ENCODE measurements around the gene CFI. TPM values are rescaled to one million over a fixed set of nuclear protein-coding genes. Genes with fewer than 3 reads are reported as not detected.

CFI gene
- total and polyA plus RNA-seq, 2 of the 8 experiments (the other 6 are each of a cell fraction or from before 2014, with no cell fraction given) = not detected

DNA sequence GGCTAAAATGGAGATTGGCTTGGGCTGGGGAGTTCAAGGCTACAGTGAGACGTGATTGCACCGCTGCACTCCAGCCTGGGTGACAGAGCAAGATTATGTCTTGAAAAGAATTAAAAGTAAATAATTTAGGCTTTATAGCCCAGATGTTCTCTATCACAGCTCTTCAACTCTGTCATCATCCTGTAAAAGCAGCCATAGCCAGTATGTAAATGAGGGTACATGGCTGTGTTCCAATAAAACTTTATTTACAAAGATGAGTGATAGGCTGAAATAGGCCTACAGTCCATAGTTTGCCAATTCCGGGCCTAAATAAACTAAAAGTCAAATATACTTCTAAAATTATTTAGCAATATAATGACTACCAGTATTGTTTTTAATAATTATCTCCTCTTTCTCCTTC lies 35.2 kb upstream of the CFI start:
- FAIRE-seq (no peak), DNase-seq (ENCODE audit: low read depth in 1 of 2, low spot score in 2 of 2) (no peak)
- Histone ChIP-seq H4K91ac (replicated peaks; ENCODE audit: insufficient read length, low read length) (no peak overlapping the region), H2AK5ac (ENCODE audit: low read depth, low read length) (no peak overlapping the region), H3K79me1 (ENCODE audit: low read depth, low read length) (no peaks in the 10 kb centered on the region), H3K4me2 (ENCODE audit: insufficient read depth in 1 of 2, low read depth in 2 of 2, low read length in 2 of 2) (no peak overlapping the region), H3K23me2 (ENCODE audit: low read depth, low read length) (no peaks in the 10 kb centered on the region; the same call in 1 of the 2 replicates), H2BK15ac (ENCODE audit: low read length) (no peak overlapping the region), H3K79me2 (ENCODE audit: control insufficient read depth in 1 of 2, insufficient read depth in 2 of 2, low read length in 2 of 2) (no peaks in the 10 kb centered on the region), H3K36me3 (ENCODE audit: control insufficient read depth in 2 of 4, insufficient read depth in 4 of 4, low read length in 3 of 4) (no peaks in the 10 kb centered on the region), H2BK5ac (ENCODE audit: low read depth, low read length) (no peak overlapping the region), H2BK120ac (replicated peaks; ENCODE audit: low read depth, low read length) (no peak overlapping the region), H3K27me3 (replicated peaks in 1 of 4; ENCODE audit: control insufficient read depth in 3 of 4, extremely low read depth in 1 of 4, insufficient read depth in 3 of 4, low read length in 3 of 4) (no peaks in the 10 kb centered on the region), H3K4me1 (replicated peaks in 1 of 4; ENCODE audit: control insufficient read depth in 3 of 4, insufficient read depth in 4 of 4, low read length in 3 of 4) (no peaks in the 10 kb centered on the region), H2BK12ac (ENCODE audit: low read depth, low read length) (no peak overlapping the region), H4K5ac (ENCODE audit: insufficient read length, low read depth, low read length) (no peak overlapping the region), H3K9me3 (ENCODE audit: insufficient read depth in 2 of 2, low read depth in 1 of 2, low read length in 1 of 2) (no peaks in the 10 kb centered on the region), H2AFZ (ENCODE audit: low read length) (no peak overlapping the region), H3K18ac (ENCODE audit: extremely low read depth, low read length) (no peak overlapping the region), H3K56ac (replicated peaks; ENCODE audit: insufficient read length, low read depth, low read length) (no peak overlapping the region), H3K4me3 (ENCODE audit: extremely low read depth in 1 of 4, insufficient read depth in 2 of 4, low read depth in 3 of 4, low read length in 4 of 4) (no peak overlapping the region), H4K20me1 (replicated peaks in 1 of 2; ENCODE audit: control insufficient read depth in 1 of 2, insufficient read depth in 2 of 2, low read length in 2 of 2) (no peaks in the 10 kb centered on the region), H3K4ac (replicated peaks; ENCODE audit: insufficient read length, low read depth, low read length) (no peak overlapping the region), H2BK20ac (ENCODE audit: low read length) (no peak overlapping the region), H3K23ac (ENCODE audit: insufficient read length) (no peak overlapping the region), H3K27ac (ENCODE audit: low read depth, low read length) (no peak overlapping the region), H4K8ac (ENCODE audit: extremely low read depth, insufficient read depth, low read length) (no peak overlapping the region), H3K14ac (ENCODE audit: insufficient read length) (no peak overlapping the region), H3K9ac (replicated peaks in 1 of 4; ENCODE audit: extremely low read depth in 1 of 4, low read depth in 3 of 4, low read length in 3 of 4) (no peak overlapping the region)
- CTCF ChIA-PET (ENCODE audit: partially characterized antibody) = no interaction called here
- TF ChIP-seq POLR2AphosphoS5 (IDR thresholded peaks at IDR 0.05; ENCODE audit: low read depth, low read length) = no peak
- TF ChIP-seq, protein P1, sequence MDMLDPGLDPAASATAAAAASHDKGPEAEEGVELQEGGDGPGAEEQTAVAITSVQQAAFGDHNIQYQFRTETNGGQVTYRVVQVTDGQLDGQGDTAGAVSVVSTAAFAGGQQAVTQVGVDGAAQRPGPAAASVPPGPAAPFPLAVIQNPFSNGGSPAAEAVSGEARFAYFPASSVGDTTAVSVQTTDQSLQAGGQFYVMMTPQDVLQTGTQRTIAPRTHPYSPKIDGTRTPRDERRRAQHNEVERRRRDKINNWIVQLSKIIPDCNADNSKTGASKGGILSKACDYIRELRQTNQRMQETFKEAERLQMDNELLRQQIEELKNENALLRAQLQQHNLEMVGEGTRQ (IDR thresholded peaks at IDR 0.05; ENCODE audit: low read length) = no peak
- no peak for TF ChIP-seq BRCA1 (IDR thresholded peaks at IDR 0.05; ENCODE audit: low read depth, low read length)
- TF ChIP-seq, protein P2, sequence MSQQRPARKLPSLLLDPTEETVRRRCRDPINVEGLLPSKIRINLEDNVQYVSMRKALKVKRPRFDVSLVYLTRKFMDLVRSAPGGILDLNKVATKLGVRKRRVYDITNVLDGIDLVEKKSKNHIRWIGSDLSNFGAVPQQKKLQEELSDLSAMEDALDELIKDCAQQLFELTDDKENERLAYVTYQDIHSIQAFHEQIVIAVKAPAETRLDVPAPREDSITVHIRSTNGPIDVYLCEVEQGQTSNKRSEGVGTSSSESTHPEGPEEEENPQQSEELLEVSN (IDR thresholded peaks at IDR 0.05) = no peak
- no peak for TF ChIP-seq GTF2F1 (IDR thresholded peaks at IDR 0.05; ENCODE audit: borderline replicate concordance, low read depth, low read length)
- TF ChIP-seq CREB1 (IDR thresholded peaks at IDR 0.05) = no peak
- TF ChIP-seq SP4 (IDR thresholded peaks at IDR 0.05; ENCODE audit: low read length) = no peak
- TF ChIP-seq, protein P3, sequence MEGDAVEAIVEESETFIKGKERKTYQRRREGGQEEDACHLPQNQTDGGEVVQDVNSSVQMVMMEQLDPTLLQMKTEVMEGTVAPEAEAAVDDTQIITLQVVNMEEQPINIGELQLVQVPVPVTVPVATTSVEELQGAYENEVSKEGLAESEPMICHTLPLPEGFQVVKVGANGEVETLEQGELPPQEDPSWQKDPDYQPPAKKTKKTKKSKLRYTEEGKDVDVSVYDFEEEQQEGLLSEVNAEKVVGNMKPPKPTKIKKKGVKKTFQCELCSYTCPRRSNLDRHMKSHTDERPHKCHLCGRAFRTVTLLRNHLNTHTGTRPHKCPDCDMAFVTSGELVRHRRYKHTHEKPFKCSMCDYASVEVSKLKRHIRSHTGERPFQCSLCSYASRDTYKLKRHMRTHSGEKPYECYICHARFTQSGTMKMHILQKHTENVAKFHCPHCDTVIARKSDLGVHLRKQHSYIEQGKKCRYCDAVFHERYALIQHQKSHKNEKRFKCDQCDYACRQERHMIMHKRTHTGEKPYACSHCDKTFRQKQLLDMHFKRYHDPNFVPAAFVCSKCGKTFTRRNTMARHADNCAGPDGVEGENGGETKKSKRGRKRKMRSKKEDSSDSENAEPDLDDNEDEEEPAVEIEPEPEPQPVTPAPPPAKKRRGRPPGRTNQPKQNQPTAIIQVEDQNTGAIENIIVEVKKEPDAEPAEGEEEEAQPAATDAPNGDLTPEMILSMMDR (IDR thresholded peaks at IDR 0.05; ENCODE audit: control extremely low read depth in 1 of 3, insufficient read depth in 1 of 3, low read depth in 1 of 3, low read length in 3 of 3) = no peak
- POLR2A ChIA-PET (ENCODE audit: partially characterized antibody) = no interaction called here
- 91% methylated on average over 3 of the region's 3 CpGs; no CpG with 5 or more reads in 1 of the 2 experiments for WGBS, 2 experiments (ENCODE audit: extremely low coverage in 1 of 2, insufficient coverage in 1 of 2, insufficient read length in 1 of 2, insufficient replicate concordance in 2 of 2, low coverage in 1 of 2, low lambda C conversion rate in 2 of 2, missing lambda C conversion rate in 1 of 2)

Measured in H1 (cell line).